ENCODE data around the gene RBBP9.
A peak's percentile ranks its signal among the peaks of the same experiment; 100 is the strongest.

RBBP9 gene

GRCh38 chr20:18496740-18497592 is at the start of gene RBBP9:
Gene RBBP9 (minus strand): TSS chr20:18497225. CDS start chr20:18497167, 58 bp downstream.
- DNase-seq (ENCODE audit: low spot score), result peak; percentile 81
- in situ Hi-C loops (cut with MboI; ENCODE audit: low pct_unique_long_range_greater_than_20kb, low sequenced_read_pairs, unreplicated experiment), result no loop called here
- TF ChIP-seq CTCF (IDR thresholded peaks at IDR 0.05; ENCODE audit: extremely low read depth, insufficient read depth, missing control alignments), result no peak

- no peak for TF ChIP-seq CTCF (IDR thresholded peaks at IDR 0.05; ENCODE audit: extremely low read depth, insufficient read depth, missing control alignments)
- no peak for DNase-seq (ENCODE audit: low spot score)
- in situ Hi-C loops (cut with MboI; ENCODE audit: low pct_unique_long_range_greater_than_20kb, low sequenced_read_pairs, unreplicated experiment), result no loop called here
These were observed 48.5 kb upstream of the RBBP9 start for GRCh38 chr20:18545566-18545965.

- TF ChIP-seq CTCF (IDR thresholded peaks at IDR 0.05; ENCODE audit: extremely low read depth, insufficient read depth, missing control alignments), result no peak
- in situ Hi-C loops (cut with MboI; ENCODE audit: low pct_unique_long_range_greater_than_20kb, low sequenced_read_pairs, unreplicated experiment), result no loop called here
- DNase-seq (ENCODE audit: low spot score), result no peak
These were observed 46.9 kb upstream of the RBBP9 start for GRCh38 chr20:18543932-18544331.

GRCh38 chr20:18543216-18543615 is 46.2 kb upstream of the RBBP9 start:
- in situ Hi-C loops (cut with MboI; ENCODE audit: low pct_unique_long_range_greater_than_20kb, low sequenced_read_pairs, unreplicated experiment), result no loop called here
- no peak for TF ChIP-seq CTCF (IDR thresholded peaks at IDR 0.05; ENCODE audit: extremely low read depth, insufficient read depth, missing control alignments)
- DNase-seq (ENCODE audit: low spot score), result no peak

- no peak for DNase-seq (ENCODE audit: low spot score)
- in situ Hi-C loops (cut with MboI; ENCODE audit: low pct_unique_long_range_greater_than_20kb, low sequenced_read_pairs, unreplicated experiment), result no loop called here
- no peak for TF ChIP-seq CTCF (IDR thresholded peaks at IDR 0.05; ENCODE audit: extremely low read depth, insufficient read depth, missing control alignments)
These were observed 44.7 kb upstream of the RBBP9 start for GRCh38 chr20:18541741-18542140.

- no peak for DNase-seq (ENCODE audit: low spot score)
- in situ Hi-C loops (cut with MboI; ENCODE audit: low pct_unique_long_range_greater_than_20kb, low sequenced_read_pairs, unreplicated experiment), result no loop called here
These were observed 40.6 kb upstream of the RBBP9 start for GRCh38 chr20:18537651-18538050.

More at GRCh38 chr20:18537651-18538050, 40.6 kb upstream of the RBBP9 start:
- TF ChIP-seq CTCF (IDR thresholded peaks at IDR 0.05; ENCODE audit: extremely low read depth, insufficient read depth, missing control alignments), result no peak
